K562 (cell line): ENCODE measurements around the gene CPLX1. TPM values are rescaled to one million over a fixed set of nuclear protein-coding genes. Genes with fewer than 3 reads are reported as not detected.
A peak's percentile ranks its signal among the peaks of the same experiment; 100 is the strongest.

Experiments
- ARHGAP35 ChIP-seq: fragments of 450-650 bp; IDR thresholded peaks from 2 replicates; pipeline ENCODE4 v1.6.1; 2018; ENCODE audit not compliant: partially characterized antibody
- FOS ChIP-seq: IDR thresholded peaks from 3 replicates; pipeline ENCODE4 v1.6.1; 2011; ENCODE audit not compliant: insufficient read length; ENCODE audit errors: extremely low read depth
- GATAD2B ChIP-seq: fragments of 450-650 bp; IDR thresholded peaks from 2 replicates; pipeline ENCODE4 v1.6.1; 2017; ENCODE audit warnings: mild to moderate bottlenecking, borderline replicate concordance
- HMGXB4 ChIP-seq: sonication (generic); formaldehyde crosslinking; IDR thresholded peaks from 2 replicates; pipeline ENCODE4 v1.8.1; 2023; ENCODE audit warnings: mild to moderate bottlenecking, missing genetic modification reagents
- L3MBTL2 ChIP-seq: fragments of 450-650 bp; IDR thresholded peaks from 2 replicates; pipeline ENCODE4 v1.6.1; 2016; ENCODE audit warnings: mild to moderate bottlenecking, moderate library complexity
- MAFG ChIP-seq: fragments of 450-650 bp; conservative IDR thresholded peaks from 2 replicates; pipeline ENCODE4 v1.6.1; 2016; ENCODE audit warnings: missing genetic modification characterization, missing compliant biosample characterization
- MEF2A ChIP-seq: IDR thresholded peaks from 2 replicates; pipeline ENCODE4 v1.6.1; 2011; ENCODE audit warnings: low read depth, mild to moderate bottlenecking, low read length, moderate library complexity; ENCODE audit not compliant: control insufficient read depth
- NCOA2 ChIP-seq, 2 experiments: fragments of 450-650 bp; IDR thresholded peaks; 2 replicates each; pipeline ENCODE4 v1.6.1; 2018; ENCODE audit warnings: mild to moderate bottlenecking in 2 of 2, moderate library complexity in 1 of 2; ENCODE audit not compliant: partially characterized antibody in 2 of 2
- OTX1 ChIP-seq: fragments of 450-650 bp; formaldehyde crosslinking; IDR thresholded peaks from 2 replicates; pipeline ENCODE4 v1.4.0; 2022; ENCODE audit warnings: mild to moderate bottlenecking
- STAT6 ChIP-seq: sonication (generic); formaldehyde crosslinking; IDR thresholded peaks from 2 replicates; pipeline ENCODE4 v1.8.1; 2023; ENCODE audit warnings: mild to moderate bottlenecking, missing genetic modification reagents
- ZBED1 ChIP-seq: IDR thresholded peaks from 2 replicates; pipeline ENCODE4 v1.6.1; 2014
- ZNF12 ChIP-seq: sonication (generic); formaldehyde crosslinking; IDR thresholded peaks from 2 replicates; pipeline ENCODE4 v1.4.0; 2020; ENCODE audit warnings: mild to moderate bottlenecking, missing genetic modification reagents
- ZNF134 ChIP-seq: fragments of 250-450 bp; sonication (Bioruptor Pico); conservative IDR thresholded peaks from 2 replicates; pipeline ENCODE4 v1.4.0; 2020
- polyA plus RNA-seq, 8 experiments: library from polyadenylated mRNA; depleted of rRNA in 4 of 8; stranded (reverse) in 5 of 8; unstranded in 3 of 8; fragments of >200 nt; fragmentation: Nextera tagmentation in 2 of 8; fragmentation: Illumina TruSeq in 1 of 8; extraction: Ambion mirVana in 2 of 8; extraction: Trizol in 1 of 8; gene quantifications; 2 replicates each; pipeline versions ENCODE4 v1.2.1 to v1.2.3, GENCODE V29; 2011 to 2014; ENCODE audit warnings: inconsistent platforms in 1 of 8, missing spikeins in 1 of 8
- total RNA-seq, 7 experiments: library from RNA; depleted of rRNA in 6 of 7; stranded (reverse); fragments of >200 nt in 6 of 7; fragmentation: Illumina TruSeq in 2 of 7; extraction: Trizol in 2 of 7; gene quantifications; 2 replicates each; pipeline versions ENCODE4 v1.2.1 to v1.2.3, GENCODE V29; 2011 to 2021; ENCODE audit warnings: low replicate concordance in 1 of 7
- TF ChIP-seq, protein P1 (sequence below): fragments of 200-800 bp; sonication (Bioruptor generic); IDR thresholded peaks from 2 replicates; pipeline ENCODE4 v1.6.1; 2017; ENCODE audit warnings: missing genetic modification characterization, missing compliant biosample characterization

CPLX1 gene
- total and polyA plus RNA-seq, 9 of the 15 experiments (the other 6 are each of a cell fraction or from before 2014, with no cell fraction given): 0.03 to 3.3 (median 0.17) TPM; not detected in 2

- TF ChIP-seq NCOA2 (IDR thresholded peaks at IDR 0.05; ENCODE audit: partially characterized antibody in 2 of 2) (no peak), GATAD2B (no peak), ZNF134 (no peak), OTX1 (no peak), FOS (peak; percentile 99), MAFG (tag) (no peak), HMGXB4 (no peak), ZBED1 (peak; percentile 33; the same call in 1 of the 2 replicates), STAT6 (no peak), L3MBTL2 (no peak; the same call in none of the 2 replicates), MEF2A (no peak), ARHGAP35 (no peak), ZNF12 (CRISPR knock-in tag) (0 out of 2 replicates have a peak, but pooled peaks have one; percentile 61)
- TF ChIP-seq, protein P1, sequence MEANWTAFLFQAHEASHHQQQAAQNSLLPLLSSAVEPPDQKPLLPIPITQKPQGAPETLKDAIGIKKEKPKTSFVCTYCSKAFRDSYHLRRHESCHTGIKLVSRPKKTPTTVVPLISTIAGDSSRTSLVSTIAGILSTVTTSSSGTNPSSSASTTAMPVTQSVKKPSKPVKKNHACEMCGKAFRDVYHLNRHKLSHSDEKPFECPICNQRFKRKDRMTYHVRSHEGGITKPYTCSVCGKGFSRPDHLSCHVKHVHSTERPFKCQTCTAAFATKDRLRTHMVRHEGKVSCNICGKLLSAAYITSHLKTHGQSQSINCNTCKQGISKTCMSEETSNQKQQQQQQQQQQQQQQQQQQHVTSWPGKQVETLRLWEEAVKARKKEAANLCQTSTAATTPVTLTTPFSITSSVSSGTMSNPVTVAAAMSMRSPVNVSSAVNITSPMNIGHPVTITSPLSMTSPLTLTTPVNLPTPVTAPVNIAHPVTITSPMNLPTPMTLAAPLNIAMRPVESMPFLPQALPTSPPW: peak; percentile 90
Measured at GRCh38 chr4:781493-782216, 44.3 kb downstream of the CPLX1 start (continued).
